ENCODE results near the gene BMAL1.
"Not testable (repeated sequence)": the region's sequence is repeated elsewhere in the genome, so short reads cannot be mapped to it uniquely, and the experiment has no call there.

BMAL1 gene

GRCh38 chr11:13386567-13386966, 109.0 kb downstream of the BMAL1 start:
- Histone ChIP-seq H4K20me1 (ENCODE audit: control insufficient read depth, insufficient read depth, low read depth, low read length) (no peaks in the 10 kb centered on the region), H3K9me2 (replicated peaks; ENCODE audit: control insufficient read depth, low read length) (no peaks in the 10 kb centered on the region), H3K9me3 (ENCODE audit: control insufficient read depth, insufficient read depth, low read length) (no peaks in the 10 kb centered on the region), H3K4me2 (ENCODE audit: low read length) (no peak overlapping the region), H3K27ac (ENCODE audit: low read depth, low read length) (no peak overlapping the region), H3K36me3 (ENCODE audit: control insufficient read depth, low read length) (peaks cover 20% of the 10 kb centered on the region), H3K79me2 (ENCODE audit: control insufficient read depth, low read length) (no peaks in the 10 kb centered on the region), H3K27me3 (ENCODE audit: control insufficient read depth, low read length) (no peaks in the 10 kb centered on the region), H3F3A (ENCODE audit: control insufficient read depth, insufficient read depth) (no peaks in the 10 kb centered on the region), H3K4me3 (ENCODE audit: low read length) (no peak overlapping the region), H3K4me1 (ENCODE audit: control insufficient read depth, low read length) (no peaks in the 10 kb centered on the region)
- TF ChIP-seq EZH2phosphoT487 (IDR thresholded peaks at IDR 0.05; ENCODE audit: borderline replicate concordance, low read length) (no peak), CTCF (IDR thresholded peaks at IDR 0.05; ENCODE audit: low read depth, low read length, poor library complexity, severe bottlenecking) (no peak)

- Histone ChIP-seq H3K36me3 (ENCODE audit: control insufficient read depth, low read length) (peaks cover 20% of the 10 kb centered on the region), H3K27me3 (ENCODE audit: control insufficient read depth, low read length) (no peaks in the 10 kb centered on the region)
These were observed 111.2 kb downstream of the BMAL1 start for GRCh38 chr11:13388741-13389140.

GRCh38 chr11:13391217-13391616, 113.6 kb downstream of the BMAL1 start:
- H3F3A ChIP-seq (ENCODE audit: control insufficient read depth, insufficient read depth) = no peaks in the 10 kb centered on the region
- H3K9me2 ChIP-seq (replicated peaks; ENCODE audit: control insufficient read depth, low read length) = no peaks in the 10 kb centered on the region
- no peaks in the 10 kb centered on the region for H3K79me2 ChIP-seq (ENCODE audit: control insufficient read depth, low read length)
- TF ChIP-seq EZH2phosphoT487 (IDR thresholded peaks at IDR 0.05; ENCODE audit: borderline replicate concordance, low read length) = no peak
- no peak for TF ChIP-seq CTCF (IDR thresholded peaks at IDR 0.05; ENCODE audit: low read depth, low read length, poor library complexity, severe bottlenecking)
- no peaks in the 10 kb centered on the region for H3K27me3 ChIP-seq (ENCODE audit: control insufficient read depth, low read length)
- H3K27ac ChIP-seq (ENCODE audit: low read depth, low read length) = no peak overlapping the region
- H3K4me3 ChIP-seq (ENCODE audit: low read length) = no peak overlapping the region
- no peaks in the 10 kb centered on the region for H3K4me1 ChIP-seq (ENCODE audit: control insufficient read depth, low read length)
- no peaks in the 10 kb centered on the region for H3K9me3 ChIP-seq (ENCODE audit: control insufficient read depth, insufficient read depth, low read length)
- H3K4me2 ChIP-seq (ENCODE audit: low read length) = no peak overlapping the region
- no peaks in the 10 kb centered on the region for H4K20me1 ChIP-seq (ENCODE audit: control insufficient read depth, insufficient read depth, low read depth, low read length)
- H3K36me3 ChIP-seq (ENCODE audit: control insufficient read depth, low read length) = peaks cover 20% of the 10 kb centered on the region

More at GRCh38 chr11:13388741-13389140, 111.2 kb downstream of the BMAL1 start:
- Histone ChIP-seq H3F3A (ENCODE audit: control insufficient read depth, insufficient read depth) (no peaks in the 10 kb centered on the region), H3K4me1 (ENCODE audit: control insufficient read depth, low read length) (no peaks in the 10 kb centered on the region), H3K9me2 (replicated peaks; ENCODE audit: control insufficient read depth, low read length) (no peaks in the 10 kb centered on the region), H3K9me3 (ENCODE audit: control insufficient read depth, insufficient read depth, low read length) (no peaks in the 10 kb centered on the region), H3K27ac (ENCODE audit: low read depth, low read length) (no peak overlapping the region), H3K4me3 (ENCODE audit: low read length) (no peak overlapping the region), H3K4me2 (ENCODE audit: low read length) (no peak overlapping the region), H4K20me1 (ENCODE audit: control insufficient read depth, insufficient read depth, low read depth, low read length) (no peaks in the 10 kb centered on the region), H3K79me2 (ENCODE audit: control insufficient read depth, low read length) (no peaks in the 10 kb centered on the region)
- TF ChIP-seq CTCF (IDR thresholded peaks at IDR 0.05; ENCODE audit: low read depth, low read length, poor library complexity, severe bottlenecking) (no peak), EZH2phosphoT487 (IDR thresholded peaks at IDR 0.05; ENCODE audit: borderline replicate concordance, low read length) (no peak)

GRCh38 chr11:13398335-13398734, 120.7 kb downstream of the BMAL1 start:
- H3K36me3 ChIP-seq (ENCODE audit: control insufficient read depth, low read length) = peaks cover 19% of the 10 kb centered on the region
- H3K4me3 ChIP-seq (ENCODE audit: low read length); H3K79me2 ChIP-seq (ENCODE audit: control insufficient read depth, low read length); H3K27ac ChIP-seq (ENCODE audit: low read depth, low read length); H3K9me3 ChIP-seq (ENCODE audit: control insufficient read depth, insufficient read depth, low read length); H3F3A ChIP-seq (ENCODE audit: control insufficient read depth, insufficient read depth); H3K4me2 ChIP-seq (ENCODE audit: low read length); H3K9me2 ChIP-seq (replicated peaks; ENCODE audit: control insufficient read depth, low read length); H4K20me1 ChIP-seq (ENCODE audit: control insufficient read depth, insufficient read depth, low read depth, low read length); H3K4me1 ChIP-seq (ENCODE audit: control insufficient read depth, low read length); H3K27me3 ChIP-seq (ENCODE audit: control insufficient read depth, low read length): not testable (repeated sequence)
